ENCODE data around the gene SSBP4. TPM values are rescaled to one million over a fixed set of nuclear protein-coding genes. Genes with fewer than 3 reads are reported as not detected.

SSBP4 gene
- total RNA-seq (2022) (46.2 and 49.4 TPM in 2 replicates), Bru-seq, nascent RNA (percentile 53 among the genes with signal in this experiment), BruChase-seq, experiment 1, labeled RNA remaining after a 2-hour chase (percentile 62 among the genes with signal in this experiment), BruChase-seq, experiment 2, labeled RNA remaining after a 6-hour chase (percentile 73 among the genes with signal in this experiment)
- long read RNA-seq, transcript SSBP4-202 (17 exons, 1,721 nt): major isoform, 16 of 114 reads
- long read RNA-seq, transcript SSBP4-201 (18 exons, 1,768 nt): minor isoform, 13 of 114 reads
- long read RNA-seq, partial matches to known transcripts: 21 of 114 reads
- long read RNA-seq, other reads (novel, unspliced or antisense): 64 of 114 reads

- ChIA-PET POLR2A (interaction anchor here (0.6 to 4.0 kb wide), 6 partner anchors 34 to 170 kb away, joined by 3 to 32 read pairs (median 5); partner anchors contain the start of genes GDF15, JUND and LSM4), CTCF (interaction anchor here (0.6 to 2.7 kb wide), 14 partner anchors 18 to 320 kb away, joined by 3 to 15 read pairs (median 4); partner anchors contain the start of genes GDF15 and LSM4)
- Histone ChIP-seq H3K27me3 (replicated peaks; ENCODE audit: control insufficient read depth, insufficient read depth, low read length) (no peaks in the 10 kb centered on the region), H3K9me3 (no peaks in the 10 kb centered on the region), H3K4me3 (ENCODE audit: low read depth, low read length) (peak within 1 kb of the TSS; percentile 85), H3K4me1 (peaks cover 41% of the 10 kb centered on the region), H3K36me3 (ENCODE audit: control insufficient read depth, insufficient read depth, low read length) (no peaks in the 10 kb centered on the region)
- no peaks in the 10 kb centered on the region for H3K27me3 Mint-ChIP-seq (ENCODE audit: insufficient read depth, unreplicated experiment)
- no TSS peak for BruUV-seq (replicated peaks)
- peaks cover 7% of the 10 kb centered on the region for H3K4me1 Mint-ChIP-seq (ENCODE audit: low read depth, unreplicated experiment)
- peak; percentile 22 to 39 for TF ChIP-seq CTCF (IDR thresholded peaks at IDR 0.05; ENCODE audit: insufficient read depth in 1 of 2, low read depth in 1 of 2, low read length in 1 of 2, severe bottlenecking in 1 of 2, unreplicated experiment in 1 of 2)
- H3K36me3 Mint-ChIP-seq (ENCODE audit: insufficient read depth, unreplicated experiment): peaks cover 18% of the 10 kb centered on the region
- DNase-seq: peak; percentile 77 to 90
- peak within 1 kb of the TSS; percentile 24 for H3K27ac Mint-ChIP-seq (ENCODE audit: unreplicated experiment)
- H3K4me3 Mint-ChIP-seq (ENCODE audit: unreplicated experiment): peak within 1 kb of the TSS; percentile 89
- intact Hi-C loops (cut with micrococcal nuclease; ENCODE audit: unreplicated experiment): loop anchor here (1.0 kb wide), 1 partner anchor 19 kb away; the partner anchor contains the start of gene ISYNA1
- H3K9me3 Mint-ChIP-seq (ENCODE audit: unreplicated experiment): no peaks in the 10 kb centered on the region
These were observed at the start of gene SSBP4 for GRCh38 chr19:18419195-18419698. Gene SSBP4 (plus strand): TSS chr19:18419398. CDS start chr19:18419649, 251 bp downstream.

DNA sequence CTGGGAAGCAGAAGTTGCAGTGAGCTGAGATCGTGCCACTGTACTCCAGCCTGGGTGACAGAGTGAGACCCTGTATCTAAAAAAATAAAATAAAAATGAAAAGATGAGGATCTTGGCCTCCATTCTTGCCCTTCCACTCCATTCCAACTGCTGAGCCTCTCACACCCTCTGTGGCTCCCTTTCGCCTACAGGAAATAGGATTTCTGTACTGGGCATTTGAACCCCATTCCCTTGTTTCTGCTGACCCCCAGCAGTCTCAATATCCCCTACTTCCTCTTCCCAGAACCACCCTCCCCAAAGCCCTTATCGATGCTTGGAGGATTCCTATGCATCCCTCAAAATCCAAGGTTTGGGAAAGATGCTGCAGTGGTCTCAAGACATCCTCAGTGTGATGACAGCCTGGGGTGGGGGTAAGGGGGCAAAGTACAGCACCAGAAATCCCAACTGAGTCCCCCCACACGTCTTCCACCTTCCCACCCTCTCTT lies 45.7 kb upstream of the SSBP4 start:
- Mint-ChIP-seq H3K27ac (ENCODE audit: unreplicated experiment) (peak overlapping the region; percentile 78), H3K36me3 (ENCODE audit: insufficient read depth, unreplicated experiment) (peaks cover 15% of the 10 kb centered on the region), H3K27me3 (ENCODE audit: insufficient read depth, unreplicated experiment) (no peaks in the 10 kb centered on the region), H3K4me3 (ENCODE audit: unreplicated experiment) (peak overlapping the region; percentile 44), H3K9me3 (ENCODE audit: unreplicated experiment) (no peaks in the 10 kb centered on the region), H3K4me1 (ENCODE audit: low read depth, unreplicated experiment) (peaks cover 11% of the 10 kb centered on the region)
- Histone ChIP-seq H3K9me3 (no peaks in the 10 kb centered on the region), H3K27me3 (replicated peaks; ENCODE audit: control insufficient read depth, insufficient read depth, low read length) (no peaks in the 10 kb centered on the region), H3K4me1 (peaks cover 58% of the 10 kb centered on the region), H3K4me3 (ENCODE audit: low read depth, low read length) (no peak overlapping the region), H3K36me3 (ENCODE audit: control insufficient read depth, insufficient read depth, low read length) (no peaks in the 10 kb centered on the region)
- POLR2A ChIA-PET: interaction anchor here (1.3 to 1.8 kb wide), 2 partner anchors 12 to 92 kb away, joined by 7 to 10 read pairs; partner anchors contain the start of genes GDF15 and JUND
- DNase-seq: no peak
- CTCF ChIA-PET: interaction anchor here (1.4 kb wide), 1 partner anchor 12 kb away, joined by 6 read pairs; the partner anchor contains the start of gene GDF15
- BruUV-seq (replicated peaks): no TSS peak
- TF ChIP-seq CTCF (IDR thresholded peaks at IDR 0.05; ENCODE audit: insufficient read depth in 1 of 2, low read depth in 1 of 2, low read length in 1 of 2, severe bottlenecking in 1 of 2, unreplicated experiment in 1 of 2): no peak
- intact Hi-C loops (cut with micrococcal nuclease; ENCODE audit: unreplicated experiment): no loop called here

DNA sequence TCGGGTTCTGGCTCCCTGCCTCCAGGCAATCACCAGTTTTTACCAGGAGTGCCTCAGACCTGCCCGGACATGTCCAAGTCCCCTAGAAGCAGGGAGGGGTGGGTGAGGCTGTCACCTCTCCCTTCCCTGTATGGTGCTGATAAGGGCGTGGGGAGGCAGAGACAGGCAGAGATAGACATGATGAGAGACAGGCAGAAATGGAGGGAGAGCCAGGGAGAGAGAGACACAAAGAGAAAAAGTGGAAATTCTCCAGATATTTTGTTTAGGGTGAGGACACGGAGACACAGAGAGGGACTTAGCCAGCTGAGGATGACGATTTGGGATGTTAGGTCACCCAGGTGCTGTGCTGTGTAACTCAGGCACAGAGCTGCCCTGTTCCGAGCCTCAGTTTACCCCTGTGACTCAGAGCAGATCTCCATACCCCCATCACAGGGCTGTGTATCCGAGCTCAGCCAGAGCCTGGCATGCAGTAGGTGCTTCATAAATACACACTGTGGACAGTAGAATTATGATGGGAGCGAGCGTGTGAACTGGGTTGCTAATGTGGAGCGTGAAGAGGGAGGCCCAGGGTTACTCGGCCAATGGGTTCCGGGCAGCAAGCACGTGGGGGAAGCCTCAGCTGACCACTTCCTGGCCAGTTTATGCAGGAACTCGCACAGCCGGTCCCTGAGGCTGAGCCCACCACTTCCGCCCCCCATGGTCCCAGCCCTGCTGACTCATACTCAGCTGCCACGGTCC lies 45.1 kb upstream of the SSBP4 start:
- Histone ChIP-seq H3K27me3 (replicated peaks; ENCODE audit: control insufficient read depth, insufficient read depth, low read length) (no peaks in the 10 kb centered on the region), H3K4me3 (ENCODE audit: low read depth, low read length) (no peak overlapping the region), H3K4me1 (peaks cover 59% of the 10 kb centered on the region), H3K36me3 (ENCODE audit: control insufficient read depth, insufficient read depth, low read length) (no peaks in the 10 kb centered on the region), H3K9me3 (no peaks in the 10 kb centered on the region)
- ChIA-PET CTCF (interaction anchor here (1.4 kb wide), 1 partner anchor 12 kb away, joined by 6 read pairs; the partner anchor contains the start of gene GDF15), POLR2A (interaction anchor here (1.3 to 1.8 kb wide), 2 partner anchors 12 to 93 kb away, joined by 7 to 10 read pairs; partner anchors contain the start of genes GDF15 and JUND)
- peak overlapping the region; percentile 44 for H3K4me3 Mint-ChIP-seq (ENCODE audit: unreplicated experiment)
- H3K4me1 Mint-ChIP-seq (ENCODE audit: low read depth, unreplicated experiment): peaks cover 11% of the 10 kb centered on the region
- peak; percentile 88 to 95 for DNase-seq
- no peaks in the 10 kb centered on the region for H3K9me3 Mint-ChIP-seq (ENCODE audit: unreplicated experiment)
- BruUV-seq (replicated peaks): TSS peak; percentile 63
- intact Hi-C loops (cut with micrococcal nuclease; ENCODE audit: unreplicated experiment): no loop called here
- no peaks in the 10 kb centered on the region for H3K27me3 Mint-ChIP-seq (ENCODE audit: insufficient read depth, unreplicated experiment)
- peak overlapping the region; percentile 78 for H3K27ac Mint-ChIP-seq (ENCODE audit: unreplicated experiment)
- H3K36me3 Mint-ChIP-seq (ENCODE audit: insufficient read depth, unreplicated experiment): peaks cover 15% of the 10 kb centered on the region
- no peak for TF ChIP-seq CTCF (IDR thresholded peaks at IDR 0.05; ENCODE audit: insufficient read depth in 1 of 2, low read depth in 1 of 2, low read length in 1 of 2, severe bottlenecking in 1 of 2, unreplicated experiment in 1 of 2)

Data from Caco-2 (cell line).